Loucy (cell line): ENCODE results near the gene KCNA5.

Experiments
- CTCF ChIP-seq: fragments of 200-600 bp; sonication (generic); conservative IDR thresholded peaks from 2 replicates; pipeline ENCODE4 v1.5.1; 2014; ENCODE audit warnings: mild to moderate bottlenecking, antibody characterized with exemption, low read length
- EZH2phosphoT487 ChIP-seq: fragments of 200-600 bp; IDR thresholded peaks from 2 replicates; pipeline ENCODE4 v1.6.1; 2018; ENCODE audit warnings: antibody characterized with exemption, mild to moderate bottlenecking, moderate library complexity, borderline replicate concordance

DNA sequence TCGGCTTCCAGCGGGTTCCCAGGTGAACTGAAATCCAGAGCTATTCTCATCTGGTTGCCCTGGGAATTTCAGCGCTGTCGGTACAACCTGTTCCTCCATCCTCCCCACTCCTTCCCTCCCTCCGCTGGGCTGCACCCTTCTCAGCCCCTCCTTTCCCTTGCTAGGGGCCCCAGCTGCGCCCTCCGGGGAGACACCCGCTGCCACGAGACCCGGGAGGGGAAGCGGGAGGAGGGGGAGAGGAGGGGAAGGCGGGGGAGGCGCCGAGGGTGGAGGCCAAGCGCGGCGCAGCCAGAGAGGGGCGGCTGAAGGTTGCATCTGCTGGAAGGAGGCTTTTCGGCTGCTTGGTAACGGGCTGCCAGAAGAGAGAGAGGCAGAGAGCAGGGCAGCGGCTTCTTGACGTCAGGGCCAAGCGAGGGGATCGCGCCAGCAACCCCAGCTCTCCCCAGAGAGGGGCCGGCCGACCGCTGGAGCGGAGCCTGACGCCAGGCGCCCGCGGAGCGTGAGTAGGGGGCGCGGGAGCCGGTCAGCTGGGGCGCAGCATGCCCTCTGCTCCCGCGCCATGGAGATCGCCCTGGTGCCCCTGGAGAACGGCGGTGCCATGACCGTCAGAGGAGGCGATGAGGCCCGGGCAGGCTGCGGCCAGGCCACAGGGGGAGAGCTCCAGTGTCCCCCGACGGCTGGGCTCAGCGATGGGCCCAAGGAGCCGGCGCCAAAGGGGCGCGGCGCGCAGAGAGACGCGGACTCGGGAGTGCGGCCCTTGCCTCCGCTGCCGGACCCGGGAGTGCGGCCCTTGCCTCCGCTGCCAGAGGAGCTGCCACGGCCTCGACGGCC lies at the start of gene KCNA5:
- TF ChIP-seq CTCF (no peak), EZH2phosphoT487 (no peak)
